Measurements from ENCODE around the gene LRRC45. TPM values are rescaled to one million over a fixed set of nuclear protein-coding genes. Genes with fewer than 3 reads are reported as not detected.

Gene LRRC45
- total and polyA plus RNA-seq, 9 of the 15 experiments (the other 6 are each of a cell fraction or from before 2014, with no cell fraction given): 3.5 to 21.5 (median 11.2) TPM; not detected in 2

GRCh38 chr17:82016875-82017459, 6.1 kb upstream of the LRRC45 start:
- ChIA-PET CTCF (ENCODE audit: low intra/inter-chr PET ratio) (interaction anchor here (6.6 kb wide), 1 partner anchor 57 kb away, joined by 103 read pairs; the partner anchor contains the start of gene NOTUM), POLR2A (interaction anchor here (0.7 to 1.0 kb wide), 3 partner anchors 12 to 74 kb away, joined by 3 to 4 read pairs (median 3); no protein-coding TSS in a partner anchor)
- H3K9ac ChIP-seq (ENCODE audit: insufficient read depth in 1 of 2, low read depth in 2 of 2, low read length in 2 of 2): no peak overlapping the region; a peak in 1 of 4 replicates
- no peaks in the 10 kb centered on the region for H3K9me1 ChIP-seq (ENCODE audit: control insufficient read depth, insufficient read depth, low read length)
- no peak for DNase-seq (ENCODE audit: extremely low read depth in 1 of 4, low spot score in 3 of 4)
- intact Hi-C loops (cut with micrococcal nuclease): no loop called here
- H3K27ac ChIP-seq (ENCODE audit: extremely low read depth, low read depth, low read length): no peak overlapping the region
- H3K36me3 ChIP-seq (ENCODE audit: control insufficient read depth, insufficient read depth, low read length): peaks cover 30% of the 10 kb centered on the region; the same call in 1 of the 3 replicates
- no peaks in the 10 kb centered on the region for H3K9me3 ChIP-seq (replicated peaks; ENCODE audit: control insufficient read depth, insufficient read depth, low read depth, low read length)
- no peak for ATAC-seq
- FAIRE-seq: no peak
- WGBS (ENCODE audit: insufficient coverage, low coverage, missing lambda C conversion rate): 91% methylated on average over 12 of the region's 24 CpGs
- H3K4me2 ChIP-seq (ENCODE audit: insufficient read depth, low read length): no peak overlapping the region
- H3K4me3 ChIP-seq: no peak overlapping the region
- peaks cover 17% of the 10 kb centered on the region for H4K20me1 ChIP-seq (replicated peaks; ENCODE audit: control insufficient read depth, insufficient read depth, low read length)
- peaks cover 20% of the 10 kb centered on the region for H3K79me2 ChIP-seq (ENCODE audit: control insufficient read depth, insufficient read depth, low read length)
- no TSS peak for BruUV-seq (replicated peaks)
- H2AFZ ChIP-seq (ENCODE audit: low read depth, low read length): no peak overlapping the region
- in situ Hi-C loops (cut with MboI): no loop called here
- no peaks in the 10 kb centered on the region for H3K27me3 ChIP-seq (ENCODE audit: control insufficient read depth in 2 of 2, insufficient read depth in 2 of 2, low read length in 2 of 2)
- H3K4me1 ChIP-seq (replicated peaks in 1 of 2; ENCODE audit: control insufficient read depth in 2 of 2, insufficient read depth in 2 of 2, low read length in 2 of 2): peaks cover 14 to 95% of the 10 kb centered on the region in 2 experiments; a peak in 4 of 5 replicates
- TF ChIP-seq RBFOX2 (IDR thresholded peaks at IDR 0.05; ENCODE audit: low read depth, low read length): peak; percentile 39; the same call in 1 of the 2 replicates
- TF ChIP-seq ZNF23 (CRISPR knock-in tag; IDR thresholded peaks at IDR 0.05): no peak
- TF ChIP-seq POLR2G (IDR thresholded peaks at IDR 0.05; ENCODE audit: low read depth, low read length): peak; percentile 56

- 64% methylated on average over 7 of the region's 13 CpGs for WGBS (ENCODE audit: insufficient coverage, low coverage, missing lambda C conversion rate)
- no peaks in the 10 kb centered on the region for H3K9me1 ChIP-seq (ENCODE audit: control insufficient read depth, insufficient read depth, low read length)
- FAIRE-seq (no peak), ATAC-seq (no peak), DNase-seq (ENCODE audit: extremely low read depth in 1 of 4, low spot score in 3 of 4) (peak in 1 of 4 experiments; percentile 35)
- H3K27ac ChIP-seq (ENCODE audit: extremely low read depth, low read depth, low read length): no peak overlapping the region
- H3K9me3 ChIP-seq (replicated peaks; ENCODE audit: control insufficient read depth, insufficient read depth, low read depth, low read length): no peaks in the 10 kb centered on the region
- no peak overlapping the region for H3K4me2 ChIP-seq (ENCODE audit: insufficient read depth, low read length)
- H3K4me3 ChIP-seq: no peak overlapping the region
- intact Hi-C loops (cut with micrococcal nuclease) (no loop called here), in situ Hi-C loops (cut with MboI) (no loop called here)
- no peaks in the 10 kb centered on the region for H3K27me3 ChIP-seq (ENCODE audit: control insufficient read depth in 2 of 2, insufficient read depth in 2 of 2, low read length in 2 of 2)
- peaks cover 27% of the 10 kb centered on the region for H3K79me2 ChIP-seq (ENCODE audit: control insufficient read depth, insufficient read depth, low read length)
- peaks cover 14 to 94% of the 10 kb centered on the region in 2 experiments; a peak in 4 of 5 replicates for H3K4me1 ChIP-seq (replicated peaks in 1 of 2; ENCODE audit: control insufficient read depth in 2 of 2, insufficient read depth in 2 of 2, low read length in 2 of 2)
- BruUV-seq (replicated peaks): no TSS peak
- peaks cover 17% of the 10 kb centered on the region for H4K20me1 ChIP-seq (replicated peaks; ENCODE audit: control insufficient read depth, insufficient read depth, low read length)
- POLR2A ChIA-PET: interaction anchor here (0.6 to 1.0 kb wide), 3 partner anchors 9 to 46 kb away, joined by 3 to 6 read pairs (median 3); no protein-coding TSS in a partner anchor
- H3K36me3 ChIP-seq (ENCODE audit: control insufficient read depth, insufficient read depth, low read length): peaks cover 30% of the 10 kb centered on the region; the same call in 1 of the 3 replicates
- CTCF ChIA-PET (ENCODE audit: low intra/inter-chr PET ratio): interaction anchor here (6.6 kb wide), 1 partner anchor 58 kb away, joined by 103 read pairs; the partner anchor contains the start of gene NOTUM
- peak overlapping the region in 1 of 2 experiments; percentile 55; a peak in 2 of 4 replicates for H3K9ac ChIP-seq (ENCODE audit: insufficient read depth in 1 of 2, low read depth in 2 of 2, low read length in 2 of 2)
- peak; percentile 55 for TF ChIP-seq POLR2G (IDR thresholded peaks at IDR 0.05; ENCODE audit: low read depth, low read length)
- no peak for TF ChIP-seq ZNF830 (CRISPR knock-in tag; IDR thresholded peaks at IDR 0.05)
- no peak overlapping the region for H2AFZ ChIP-seq (ENCODE audit: low read depth, low read length)
Measured at GRCh38 chr17:82017612-82018151, 5.4 kb upstream of the LRRC45 start.
